ENCODE results near the gene SRPK1.

GRCh38 chr6:35926509-35927215, 5.8 kb upstream of the SRPK1 start:
- no peak for TF ChIP-seq EP300 (IDR thresholded peaks at IDR 0.05)
- no peak for TF ChIP-seq CTCF (IDR thresholded peaks at IDR 0.05)
- no peak for TF ChIP-seq POLR2AphosphoS5 (IDR thresholded peaks at IDR 0.05)

Data from sigmoid colon (tissue), 4 donors.